Stomach (tissue), 4 donors: Measurements from ENCODE around the gene SRC.

Experiments used
- CTCF ChIP-seq, 7 experiments: fragments of 450-650 bp in 4 of 7; fragments of 200-600 bp in 3 of 7; sonication (generic) in 3 of 7; IDR thresholded peaks; one replicate each; pipeline ENCODE4 v1.5.1; 2016 to 2019; ENCODE audit warnings: antibody characterized with exemption in 7 of 7, control low read depth in 2 of 7, mild to moderate bottlenecking in 1 of 7
- EP300 ChIP-seq: sonication (generic); formaldehyde crosslinking; IDR thresholded peaks from one replicate; pipeline ENCODE4 v1.6.1; 2017; ENCODE audit warnings: antibody characterized with exemption
- POLR2A ChIP-seq, 4 donors: fragments of 450-650 bp; IDR thresholded peaks; one replicate each; pipeline ENCODE4 v1.6.1; 2016; ENCODE audit warnings: antibody characterized with exemption in 4 of 4, control low read depth in 2 of 4, mild to moderate bottlenecking in 1 of 4, moderate library complexity in 1 of 4
- POLR2AphosphoS5 ChIP-seq, 3 donors: sonication (generic); formaldehyde crosslinking; IDR thresholded peaks; one replicate each; pipeline ENCODE4 v1.6.1; 2016; ENCODE audit warnings: antibody characterized with exemption in 3 of 3

DNA sequence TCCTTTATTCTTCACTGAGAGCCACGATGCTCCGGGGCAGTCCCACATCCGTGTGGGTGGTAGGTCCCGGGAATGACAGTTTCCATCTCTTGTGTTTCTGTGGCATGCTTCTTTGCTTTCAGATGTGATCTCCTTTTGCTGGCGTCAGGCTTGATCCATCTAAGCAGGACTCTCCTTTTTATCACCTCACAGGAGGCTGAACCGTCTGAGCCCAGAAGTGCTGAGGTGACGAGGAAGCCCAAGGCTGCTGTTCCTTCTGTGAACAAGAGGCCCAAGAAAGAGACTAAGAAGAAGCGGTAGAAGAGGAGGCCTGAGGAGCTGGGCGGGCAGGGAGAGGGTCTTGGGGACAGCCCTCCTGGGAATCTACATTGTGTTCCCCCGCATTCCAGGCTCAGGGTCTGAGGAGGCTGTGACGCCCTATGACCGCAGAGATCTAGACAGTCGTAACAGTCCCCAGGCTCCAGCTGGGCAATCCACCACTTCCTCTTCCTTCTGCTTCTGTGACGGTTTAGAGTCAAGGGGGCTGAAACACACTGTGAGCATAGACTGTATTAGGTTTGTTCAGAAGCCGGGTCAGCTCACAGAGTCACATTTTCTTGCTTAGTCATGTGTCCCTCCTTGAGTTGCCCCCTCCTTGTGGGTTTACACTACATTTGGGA, 29.7 kb upstream of the SRC start:
- TF ChIP-seq CTCF (IDR thresholded peaks at IDR 0.05) (no peak), POLR2AphosphoS5 (IDR thresholded peaks at IDR 0.05) (no peak), EP300 (no peak), POLR2A (IDR thresholded peaks at IDR 0.05) (no peak)
